Astrocyte (in vitro differentiated cells and primary cell): Measurements from ENCODE around the gene MAN1C1. TPM values are rescaled to one million over a fixed set of nuclear protein-coding genes. Genes with fewer than 3 reads are reported as not detected.

Source experiments
- DNase-seq: peaks from one replicate; pipeline ENCODE4 v3.0.0-alpha.2; 2010; ENCODE audit warnings: low read depth
- FAIRE-seq: peaks from 2 replicates; lab custom pipeline; 2011; peaks lifted over from hg19 to GRCh38; lab: Jason Lieb, UNC
- H2AFZ ChIP-seq: 2 replicates; pipeline ENCODE4 v1.6.0; 2012; ENCODE audit warnings: low read depth, low read length, inconsistent platforms
- H3K27ac ChIP-seq: 2 replicates; pipeline ENCODE4 v1.5.1; 2011; ENCODE audit warnings: low read depth, low read length, inconsistent platforms
- H3K27me3 ChIP-seq: 2 replicates; pipeline ENCODE4 v1.6.0; 2011; ENCODE audit warnings: low read length, inconsistent platforms; ENCODE audit not compliant: insufficient read depth
- H3K36me3 ChIP-seq: 2 replicates; pipeline ENCODE4 v1.5.1; 2011; ENCODE audit warnings: low read length, inconsistent platforms; ENCODE audit not compliant: insufficient read depth
- H3K4me1 ChIP-seq: 2 replicates; pipeline ENCODE4 v1.5.1; 2011; ENCODE audit warnings: low read length, inconsistent platforms; ENCODE audit not compliant: insufficient read depth
- H3K4me2 ChIP-seq: 2 replicates; pipeline ENCODE4 v1.6.0; 2012; ENCODE audit warnings: low read length, inconsistent platforms
- H3K4me3 ChIP-seq: 2 replicates; pipeline ENCODE4 v1.5.1; 2011; ENCODE audit warnings: low read depth, mild to moderate bottlenecking, low read length, inconsistent platforms; ENCODE audit not compliant: insufficient read depth
- H3K79me2 ChIP-seq: 2 replicates; pipeline ENCODE4 v1.6.0; 2012; ENCODE audit warnings: mild to moderate bottlenecking, low read length, inconsistent platforms; ENCODE audit not compliant: insufficient read depth
- H3K9ac ChIP-seq: 2 replicates; pipeline ENCODE4 v1.6.0; 2012; ENCODE audit warnings: mild to moderate bottlenecking, low read length, inconsistent platforms
- H3K9me3 ChIP-seq: 2 replicates; pipeline ENCODE4 v1.5.1; 2012; ENCODE audit warnings: low read depth, mild to moderate bottlenecking, low read length, inconsistent platforms; ENCODE audit not compliant: insufficient read depth
- H4K20me1 ChIP-seq: 2 replicates; pipeline ENCODE4 v1.6.0; 2012; ENCODE audit warnings: low read length, inconsistent platforms; ENCODE audit not compliant: insufficient read depth
- H3K27ac Mint-ChIP-seq: one replicate; pipeline ENCODE4 v1.8.0; 2021; ENCODE audit warnings: mild to moderate bottlenecking, mixed read lengths; ENCODE audit not compliant: unreplicated experiment
- H3K27me3 Mint-ChIP-seq: one replicate; pipeline ENCODE4 v1.8.0; 2021; ENCODE audit warnings: low read depth, mixed read lengths; ENCODE audit not compliant: unreplicated experiment
- H3K36me3 Mint-ChIP-seq: one replicate; pipeline ENCODE4 v1.8.0; 2021; ENCODE audit warnings: low read depth, mixed read lengths; ENCODE audit not compliant: unreplicated experiment
- H3K4me1 Mint-ChIP-seq: one replicate; pipeline ENCODE4 v1.8.0; 2021; ENCODE audit warnings: low read depth, mixed read lengths; ENCODE audit not compliant: unreplicated experiment
- H3K4me3 Mint-ChIP-seq: one replicate; pipeline ENCODE4 v1.8.0; 2021; ENCODE audit warnings: mild to moderate bottlenecking, moderate library complexity, mixed read lengths; ENCODE audit not compliant: unreplicated experiment
- H3K9me3 Mint-ChIP-seq: one replicate; pipeline ENCODE4 v1.8.0; 2021; ENCODE audit warnings: mild to moderate bottlenecking, mixed read lengths; ENCODE audit not compliant: unreplicated experiment
- CTCF ChIP-seq: IDR thresholded peaks from 2 replicates; pipeline ENCODE4 v1.5.1; 2011; ENCODE audit warnings: low read depth, mild to moderate bottlenecking, inconsistent platforms, low read length, moderate library complexity; ENCODE audit not compliant: insufficient read depth
- EZH2 ChIP-seq: IDR thresholded peaks from 2 replicates; pipeline ENCODE4 v1.6.1; 2012; ENCODE audit warnings: mild to moderate bottlenecking, low read length, inconsistent platforms; ENCODE audit not compliant: insufficient read depth
- total RNA-seq: library from RNA; stranded (reverse); gene quantifications from 2 replicates; pipeline ENCODE4 v1.2.1, GENCODE V29; 2021

MAN1C1 gene
- total RNA-seq, 1 donor from 2014 or later = 0.86 TPM

GRCh38 chr1:25813071-25813733, 196.6 kb downstream of the MAN1C1 start:
- DNase-seq = no peak
- H3K79me2 ChIP-seq = no peaks in the 10 kb centered on the region
- H3K4me1 ChIP-seq = no peaks in the 10 kb centered on the region
- no peaks in the 10 kb centered on the region for H3K9me3 ChIP-seq
- no peaks in the 10 kb centered on the region for H3K27me3 Mint-ChIP-seq
- H3K4me3 Mint-ChIP-seq = no peak overlapping the region
- H3K27me3 ChIP-seq = no peaks in the 10 kb centered on the region
- peaks cover 2% of the 10 kb centered on the region for H3K9me3 Mint-ChIP-seq
- no peak for FAIRE-seq
- H3K27ac ChIP-seq = no peak overlapping the region
- TF ChIP-seq CTCF = no peak
- TF ChIP-seq EZH2 = no peak
- no peak overlapping the region for H2AFZ ChIP-seq
- no peak overlapping the region for H3K27ac Mint-ChIP-seq
- H3K36me3 ChIP-seq = no peaks in the 10 kb centered on the region
- H3K4me3 ChIP-seq = no peak overlapping the region
- no peak overlapping the region for H3K9ac ChIP-seq
- peaks cover 13% of the 10 kb centered on the region for H4K20me1 ChIP-seq
- H3K4me1 Mint-ChIP-seq = peaks cover 4% of the 10 kb centered on the region
- H3K4me2 ChIP-seq = no peak overlapping the region
- peaks cover 10% of the 10 kb centered on the region for H3K36me3 Mint-ChIP-seq

GRCh38 chr1:25813734-25814471, 197.3 kb downstream of the MAN1C1 start:
- Histone ChIP-seq H4K20me1 (peaks cover 13% of the 10 kb centered on the region), H3K27me3 (no peaks in the 10 kb centered on the region), H2AFZ (no peak overlapping the region), H3K9ac (no peak overlapping the region), H3K36me3 (no peaks in the 10 kb centered on the region), H3K79me2 (no peaks in the 10 kb centered on the region), H3K9me3 (no peaks in the 10 kb centered on the region), H3K27ac (no peak overlapping the region), H3K4me1 (peaks cover 4% of the 10 kb centered on the region), H3K4me3 (no peak overlapping the region), H3K4me2 (no peak overlapping the region)
- no peak overlapping the region for H3K4me3 Mint-ChIP-seq
- DNase-seq = no peak
- H3K9me3 Mint-ChIP-seq = peaks cover 2% of the 10 kb centered on the region
- H3K36me3 Mint-ChIP-seq = peaks cover 10% of the 10 kb centered on the region
- no peak for TF ChIP-seq EZH2
- no peak for TF ChIP-seq CTCF
- FAIRE-seq = no peak
- no peak overlapping the region for H3K27ac Mint-ChIP-seq
- no peaks in the 10 kb centered on the region for H3K27me3 Mint-ChIP-seq
- peaks cover 11% of the 10 kb centered on the region for H3K4me1 Mint-ChIP-seq
